ENCODE data around the gene ASCL1. TPM values are rescaled to one million over a fixed set of nuclear protein-coding genes. Genes with fewer than 3 reads are reported as not detected.

ASCL1 gene
- total RNA-seq (not detected), polyA plus RNA-seq (not detected)

- H3K27ac Mint-ChIP-seq = no peak within 1 kb of the TSS
- no peak within 1 kb of the TSS for H3K4me3 ChIP-seq (ENCODE audit: low read length)
- peaks cover 27% of the 10 kb centered on the region for H3K27me3 ChIP-seq (ENCODE audit: insufficient read depth, low read length, poor library complexity, severe bottlenecking)
- peaks cover under 1% of the 10 kb centered on the region for H3K4me1 ChIP-seq (ENCODE audit: insufficient read depth, low read length)
- H3K4me3 Mint-ChIP-seq = peak within 1 kb of the TSS; percentile 51 to 89 (median 69)
- no peak for DNase-seq
- ChIA-PET CTCF (no interaction called here), POLR2A (no interaction called here)
- no peak within 1 kb of the TSS for H3K27ac ChIP-seq (ENCODE audit: low read depth, low read length)
- H3K27me3 Mint-ChIP-seq = peaks cover 51 to 76% of the 10 kb centered on the region in 2 donors
- peaks cover 0 to 1% (median 0%) of the 10 kb centered on the region in 5 donors for H3K9me3 Mint-ChIP-seq
- no peaks in the 10 kb centered on the region for H3K9me3 ChIP-seq (ENCODE audit: low read length)
- no peaks in the 10 kb centered on the region for H3K36me3 Mint-ChIP-seq
- peaks cover 3 to 39% (median 29%) of the 10 kb centered on the region in 3 donors for H3K4me1 Mint-ChIP-seq
- H3K36me3 ChIP-seq (ENCODE audit: insufficient read depth, low read length) = no peaks in the 10 kb centered on the region
Measured at GRCh38 chr12:102957339-102958050, at the start of gene ASCL1. Gene ASCL1, plus strand, starts transcription at chr12:102957674. Its CDS starts 571 bp downstream, at chr12:102958245.

GRCh38 chr12:102907918-102908317, 49.6 kb upstream of the ASCL1 start:
- ChIA-PET CTCF (no interaction called here), POLR2A (no interaction called here)
- Histone ChIP-seq H3K27ac (ENCODE audit: low read depth, low read length) (no peak overlapping the region), H3K27me3 (ENCODE audit: insufficient read depth, low read length, poor library complexity, severe bottlenecking) (no peaks in the 10 kb centered on the region), H3K9me3 (ENCODE audit: low read length) (no peaks in the 10 kb centered on the region), H3K4me1 (ENCODE audit: insufficient read depth, low read length) (no peaks in the 10 kb centered on the region), H3K36me3 (ENCODE audit: insufficient read depth, low read length) (no peaks in the 10 kb centered on the region), H3K4me3 (ENCODE audit: low read length) (no peak overlapping the region)
- H3K9me3 Mint-ChIP-seq = no peaks in the 10 kb centered on the region
- H3K4me3 Mint-ChIP-seq = no peak overlapping the region
- no peaks in the 10 kb centered on the region for H3K36me3 Mint-ChIP-seq
- peaks cover 2 to 3% of the 10 kb centered on the region in 2 donors for H3K27me3 Mint-ChIP-seq
- H3K4me1 Mint-ChIP-seq = no peaks in the 10 kb centered on the region
- DNase-seq = no peak
- no peak overlapping the region for H3K27ac Mint-ChIP-seq

- H3K27me3 Mint-ChIP-seq = peaks cover 2 to 3% of the 10 kb centered on the region in 2 donors
- H3K9me3 Mint-ChIP-seq = no peaks in the 10 kb centered on the region
- H3K4me1 ChIP-seq (ENCODE audit: insufficient read depth, low read length) = no peaks in the 10 kb centered on the region
- no peak overlapping the region for H3K4me3 Mint-ChIP-seq
- H3K36me3 ChIP-seq (ENCODE audit: insufficient read depth, low read length) = no peaks in the 10 kb centered on the region
- no peaks in the 10 kb centered on the region for H3K27me3 ChIP-seq (ENCODE audit: insufficient read depth, low read length, poor library complexity, severe bottlenecking)
- CTCF ChIA-PET = no interaction called here
- no peaks in the 10 kb centered on the region for H3K4me1 Mint-ChIP-seq
- no peaks in the 10 kb centered on the region for H3K9me3 ChIP-seq (ENCODE audit: low read length)
- H3K36me3 Mint-ChIP-seq = no peaks in the 10 kb centered on the region
- H3K27ac Mint-ChIP-seq = no peak overlapping the region
- POLR2A ChIA-PET = no interaction called here
- no peak for DNase-seq
- H3K4me3 ChIP-seq (ENCODE audit: low read length) = no peak overlapping the region
- no peak overlapping the region for H3K27ac ChIP-seq (ENCODE audit: low read depth, low read length)
Measured at GRCh38 chr12:102910137-102910536, 47.3 kb upstream of the ASCL1 start.

- H3K36me3 ChIP-seq (ENCODE audit: insufficient read depth, low read length) = no peaks in the 10 kb centered on the region
- no peak for DNase-seq
- Mint-ChIP-seq H3K36me3 (no peaks in the 10 kb centered on the region), H3K27ac (no peak overlapping the region), H3K27me3 (peaks cover 2 to 3% of the 10 kb centered on the region in 2 donors), H3K4me1 (no peaks in the 10 kb centered on the region), H3K4me3 (no peak overlapping the region), H3K9me3 (no peaks in the 10 kb centered on the region)
- POLR2A ChIA-PET = no interaction called here
- no peak overlapping the region for H3K4me3 ChIP-seq (ENCODE audit: low read length)
- no peak overlapping the region for H3K27ac ChIP-seq (ENCODE audit: low read depth, low read length)
- H3K9me3 ChIP-seq (ENCODE audit: low read length) = no peaks in the 10 kb centered on the region
- no peaks in the 10 kb centered on the region for H3K27me3 ChIP-seq (ENCODE audit: insufficient read depth, low read length, poor library complexity, severe bottlenecking)
- CTCF ChIA-PET = no interaction called here
- no peaks in the 10 kb centered on the region for H3K4me1 ChIP-seq (ENCODE audit: insufficient read depth, low read length)
Measured at GRCh38 chr12:102910792-102911191, 46.7 kb upstream of the ASCL1 start.

GRCh38 chr12:102911320-102911719, 46.2 kb upstream of the ASCL1 start:
- ChIA-PET CTCF (no interaction called here), POLR2A (no interaction called here)
- Histone ChIP-seq H3K27ac (ENCODE audit: low read depth, low read length) (no peak overlapping the region), H3K4me3 (ENCODE audit: low read length) (no peak overlapping the region), H3K4me1 (ENCODE audit: insufficient read depth, low read length) (no peaks in the 10 kb centered on the region), H3K27me3 (ENCODE audit: insufficient read depth, low read length, poor library complexity, severe bottlenecking) (no peaks in the 10 kb centered on the region), H3K36me3 (ENCODE audit: insufficient read depth, low read length) (no peaks in the 10 kb centered on the region), H3K9me3 (ENCODE audit: low read length) (no peaks in the 10 kb centered on the region)
- Mint-ChIP-seq H3K36me3 (no peaks in the 10 kb centered on the region), H3K9me3 (no peaks in the 10 kb centered on the region), H3K27me3 (peaks cover 2 to 3% of the 10 kb centered on the region in 2 donors), H3K4me1 (no peaks in the 10 kb centered on the region), H3K4me3 (no peak overlapping the region), H3K27ac (peak overlapping the region in 1 of 8 donors; percentile 7)
- DNase-seq = no peak

- Histone ChIP-seq H3K36me3 (ENCODE audit: insufficient read depth, low read length) (no peaks in the 10 kb centered on the region), H3K4me3 (ENCODE audit: low read length) (no peak overlapping the region), H3K9me3 (ENCODE audit: low read length) (no peaks in the 10 kb centered on the region), H3K27me3 (ENCODE audit: insufficient read depth, low read length, poor library complexity, severe bottlenecking) (no peaks in the 10 kb centered on the region), H3K4me1 (ENCODE audit: insufficient read depth, low read length) (no peaks in the 10 kb centered on the region), H3K27ac (ENCODE audit: low read depth, low read length) (no peak overlapping the region)
- peaks cover 0 to 3% (median under 1%) of the 10 kb centered on the region in 3 donors for H3K4me1 Mint-ChIP-seq
- H3K9me3 Mint-ChIP-seq = no peaks in the 10 kb centered on the region
- CTCF ChIA-PET = no interaction called here
- POLR2A ChIA-PET = no interaction called here
- no peak overlapping the region for H3K4me3 Mint-ChIP-seq
- no peak overlapping the region for H3K27ac Mint-ChIP-seq
- DNase-seq = no peak
- peaks cover 2 to 3% of the 10 kb centered on the region in 2 donors for H3K27me3 Mint-ChIP-seq
- H3K36me3 Mint-ChIP-seq = no peaks in the 10 kb centered on the region
Measured at GRCh38 chr12:102912258-102912657, 45.2 kb upstream of the ASCL1 start.

GRCh38 chr12:102913453-102914226, 43.8 kb upstream of the ASCL1 start:
- no peaks in the 10 kb centered on the region for H3K27me3 ChIP-seq (ENCODE audit: insufficient read depth, low read length, poor library complexity, severe bottlenecking)
- Mint-ChIP-seq H3K9me3 (no peaks in the 10 kb centered on the region), H3K36me3 (no peaks in the 10 kb centered on the region), H3K4me1 (peaks cover 7 to 10% (median 7%) of the 10 kb centered on the region in 3 donors), H3K27me3 (peaks cover 3 to 5% of the 10 kb centered on the region in 2 donors), H3K27ac (no peak overlapping the region), H3K4me3 (no peak overlapping the region)
- POLR2A ChIA-PET = no interaction called here
- no peaks in the 10 kb centered on the region for H3K9me3 ChIP-seq (ENCODE audit: low read length)
- no peak for DNase-seq
- no peaks in the 10 kb centered on the region for H3K4me1 ChIP-seq (ENCODE audit: insufficient read depth, low read length)
- H3K4me3 ChIP-seq (ENCODE audit: low read length) = no peak overlapping the region
- CTCF ChIA-PET = no interaction called here
- H3K27ac ChIP-seq (ENCODE audit: low read depth, low read length) = no peak overlapping the region
- no peaks in the 10 kb centered on the region for H3K36me3 ChIP-seq (ENCODE audit: insufficient read depth, low read length)

- Histone ChIP-seq H3K4me3 (ENCODE audit: low read length) (no peak overlapping the region), H3K9me3 (ENCODE audit: low read length) (no peaks in the 10 kb centered on the region), H3K27ac (ENCODE audit: low read depth, low read length) (no peak overlapping the region), H3K36me3 (ENCODE audit: insufficient read depth, low read length) (no peaks in the 10 kb centered on the region), H3K4me1 (ENCODE audit: insufficient read depth, low read length) (no peaks in the 10 kb centered on the region), H3K27me3 (ENCODE audit: insufficient read depth, low read length, poor library complexity, severe bottlenecking) (no peaks in the 10 kb centered on the region)
- Mint-ChIP-seq H3K27me3 (peaks cover 5 to 6% of the 10 kb centered on the region in 2 donors), H3K27ac (peak overlapping the region in 5 of 8 donors; percentile 59 to 83 (median 64)), H3K36me3 (no peaks in the 10 kb centered on the region), H3K9me3 (peaks cover 0 to 2% (median 0%) of the 10 kb centered on the region in 5 donors), H3K4me1 (peaks cover 7 to 10% (median 7%) of the 10 kb centered on the region in 3 donors), H3K4me3 (peak overlapping the region; percentile 65 to 85 (median 73))
- ChIA-PET POLR2A (no interaction called here), CTCF (interaction anchor here (1.5 kb wide), 1 partner anchor 12 kb away, joined by 3 read pairs; no protein-coding TSS in a partner anchor)
- no peak for DNase-seq
Measured at GRCh38 chr12:102916252-102917025, 41.0 kb upstream of the ASCL1 start.

Data from CD8-positive, alpha-beta memory T cell (primary cell).